HK-2 (cell line): Measurements from ENCODE around the gene TMEM184A.

Experiments used
- DNase-seq: peaks from one replicate; pipeline ENCODE4 v3.0.0-alpha.2; 2018; ENCODE audit not compliant: unreplicated experiment

TMEM184A gene

DNA sequence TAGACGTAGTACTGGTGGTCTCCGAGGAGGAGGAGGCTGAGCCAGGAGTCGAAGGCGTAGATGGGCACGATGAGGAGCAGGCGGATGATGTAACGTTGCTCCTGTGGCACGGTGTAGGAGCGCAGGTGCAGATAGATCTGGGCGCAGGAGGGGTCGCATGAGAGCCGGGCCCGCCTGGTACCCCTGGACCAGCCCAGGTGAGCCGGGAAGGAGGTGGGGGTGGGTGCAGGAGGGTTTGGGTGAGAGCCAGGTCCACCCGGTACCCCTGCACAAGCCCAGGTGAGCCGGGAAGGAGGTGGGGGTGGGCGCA, 5.2 kb downstream of the TMEM184A start:
- DNase-seq, result no peak

DNA sequence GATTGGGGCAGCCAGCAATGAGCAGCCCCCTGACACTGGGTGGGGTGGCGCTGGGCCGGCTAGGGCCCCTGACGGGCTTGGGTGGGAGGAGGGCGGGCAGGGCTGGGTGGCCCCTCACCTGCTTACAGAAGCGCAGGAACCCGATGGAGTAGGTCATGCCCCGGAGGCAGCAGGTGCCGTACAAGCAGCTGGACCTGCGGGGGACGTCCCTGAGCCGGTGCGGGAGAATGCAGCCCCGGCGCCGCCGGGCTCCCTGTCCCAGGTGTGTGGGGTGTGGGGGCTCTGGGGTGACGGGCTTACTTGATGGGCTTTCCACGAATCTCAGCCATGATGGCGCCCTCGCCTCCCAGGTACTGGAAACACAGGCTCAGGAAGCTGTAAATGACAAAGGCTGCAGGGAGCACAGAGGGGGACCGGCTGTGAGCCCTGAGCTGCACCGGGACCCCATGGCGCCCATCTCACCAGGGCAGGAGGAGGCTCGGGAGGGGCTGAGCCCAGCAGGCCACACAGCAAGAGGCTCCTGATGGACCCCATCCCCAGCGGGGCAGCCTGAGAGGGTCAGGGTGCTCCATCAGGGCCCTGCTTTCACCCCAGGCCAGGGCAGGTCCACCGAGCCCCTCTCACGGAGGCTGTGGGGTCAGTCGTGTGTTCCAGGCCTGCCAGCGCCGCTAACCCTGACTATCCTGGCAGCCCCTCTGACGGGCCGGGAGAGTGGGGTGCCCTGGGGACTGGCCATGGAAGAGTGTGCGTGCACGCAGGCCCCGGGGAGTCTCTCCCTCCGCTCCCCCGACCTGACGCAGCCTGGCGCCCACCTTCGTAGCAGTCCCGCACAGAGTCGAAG, 5.8 kb downstream of the TMEM184A start:
- no peak for DNase-seq

DNA sequence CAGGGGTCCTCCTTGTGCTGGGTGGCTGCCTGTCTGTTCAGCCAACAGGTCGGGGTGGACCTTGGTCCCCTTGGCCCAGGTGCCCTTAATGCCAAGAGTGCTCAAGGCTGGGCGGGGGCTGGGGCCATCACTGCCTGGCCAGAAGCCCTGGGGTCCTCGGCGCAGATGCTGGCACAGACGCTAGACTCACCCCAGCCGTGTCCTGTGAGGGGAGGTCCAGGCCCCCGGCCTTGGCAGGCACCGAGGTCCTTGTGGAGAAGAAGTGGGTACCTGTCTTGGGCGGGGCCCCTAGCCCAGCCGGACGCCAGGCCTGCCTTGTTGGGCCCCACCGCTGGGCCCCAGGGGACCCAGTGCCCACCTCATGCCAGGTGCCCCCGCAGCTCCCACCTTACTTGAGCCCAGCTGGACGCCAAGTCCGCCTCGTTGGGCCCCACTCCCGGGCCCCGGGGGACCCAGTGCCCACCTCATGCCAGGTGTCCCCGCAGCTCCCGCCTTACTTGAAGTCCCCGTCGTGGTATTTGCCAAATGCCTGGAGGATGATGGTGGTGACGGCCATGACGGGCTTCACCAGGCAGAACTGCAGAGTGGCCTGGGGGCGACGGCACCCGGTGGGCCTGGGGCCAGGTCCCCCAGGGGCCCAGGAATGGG, 6.5 kb downstream of the TMEM184A start:
- DNase-seq, result no peak

DNA sequence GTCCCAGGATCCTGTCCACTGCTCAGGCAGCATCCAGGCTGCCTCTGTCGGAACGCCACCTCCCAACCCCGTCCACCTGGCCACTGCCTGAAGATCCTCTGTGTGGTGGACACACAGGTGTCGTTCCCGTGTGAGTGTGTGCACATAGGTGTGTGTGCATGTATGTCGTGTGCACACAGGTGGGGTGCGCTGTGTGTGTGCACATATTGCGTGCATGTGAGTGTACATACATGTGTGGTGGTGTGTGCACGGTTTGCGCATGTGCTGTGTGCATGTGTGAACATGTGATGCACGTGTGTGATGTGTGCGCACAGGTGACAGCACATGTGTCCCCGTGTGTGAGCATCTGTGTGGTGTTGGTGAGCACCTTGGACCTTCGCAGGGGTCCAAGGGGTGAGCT, 7.1 kb downstream of the TMEM184A start:
- no peak for DNase-seq

DNA sequence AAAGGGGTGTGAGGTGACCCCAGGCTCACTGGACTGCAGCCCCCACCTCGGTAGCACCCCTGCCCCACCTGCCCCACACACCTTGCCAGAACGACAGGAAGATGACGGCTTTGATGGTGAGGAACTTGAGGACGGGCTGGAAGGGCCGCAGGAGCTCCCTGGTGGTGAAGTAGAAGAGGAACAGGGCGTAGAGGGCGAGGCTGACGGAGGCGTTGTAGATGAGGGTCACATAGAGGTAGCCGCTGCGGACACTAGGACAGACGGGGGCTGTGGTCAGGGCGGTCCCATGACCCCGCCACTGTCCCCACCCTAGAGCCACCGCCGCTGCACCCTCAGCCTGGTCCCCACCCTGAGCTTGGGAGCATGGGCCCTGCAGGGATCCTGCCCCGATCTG, 7.6 kb downstream of the TMEM184A start:
- DNase-seq, result no peak

DNA sequence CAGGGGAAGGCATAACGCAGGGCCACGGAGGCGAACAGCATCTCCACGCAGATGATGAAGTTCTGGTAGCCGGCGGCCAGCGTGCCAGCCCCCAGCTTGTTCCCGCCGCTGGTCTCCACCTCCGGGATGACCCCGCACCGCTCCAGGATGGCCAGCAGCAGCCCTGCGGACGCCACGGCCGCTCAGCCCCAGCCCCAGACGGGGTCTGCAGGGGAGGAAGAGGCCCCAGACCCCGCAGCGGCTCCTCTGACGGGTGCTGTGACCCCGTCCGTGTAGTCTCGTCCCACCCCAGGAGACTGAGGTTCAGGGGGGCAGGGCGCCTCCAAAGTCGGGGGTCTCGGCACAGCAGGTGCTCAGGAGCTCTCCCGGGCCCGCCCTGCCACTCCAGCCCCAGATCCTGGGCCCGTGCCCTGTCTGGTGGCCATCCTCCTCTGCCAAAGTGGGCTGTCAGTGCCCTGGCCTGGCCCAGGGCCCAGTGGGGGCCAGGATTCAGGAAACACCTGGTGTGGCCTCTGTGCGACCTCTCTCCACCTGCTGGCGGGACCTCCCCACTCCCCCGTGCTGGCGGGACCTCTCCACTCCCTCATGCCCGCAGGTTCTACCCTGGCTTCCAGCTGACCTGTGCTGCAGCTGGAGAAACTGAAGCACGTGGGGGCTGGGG, 8.1 kb downstream of the TMEM184A start:
- no peak for DNase-seq

DNA sequence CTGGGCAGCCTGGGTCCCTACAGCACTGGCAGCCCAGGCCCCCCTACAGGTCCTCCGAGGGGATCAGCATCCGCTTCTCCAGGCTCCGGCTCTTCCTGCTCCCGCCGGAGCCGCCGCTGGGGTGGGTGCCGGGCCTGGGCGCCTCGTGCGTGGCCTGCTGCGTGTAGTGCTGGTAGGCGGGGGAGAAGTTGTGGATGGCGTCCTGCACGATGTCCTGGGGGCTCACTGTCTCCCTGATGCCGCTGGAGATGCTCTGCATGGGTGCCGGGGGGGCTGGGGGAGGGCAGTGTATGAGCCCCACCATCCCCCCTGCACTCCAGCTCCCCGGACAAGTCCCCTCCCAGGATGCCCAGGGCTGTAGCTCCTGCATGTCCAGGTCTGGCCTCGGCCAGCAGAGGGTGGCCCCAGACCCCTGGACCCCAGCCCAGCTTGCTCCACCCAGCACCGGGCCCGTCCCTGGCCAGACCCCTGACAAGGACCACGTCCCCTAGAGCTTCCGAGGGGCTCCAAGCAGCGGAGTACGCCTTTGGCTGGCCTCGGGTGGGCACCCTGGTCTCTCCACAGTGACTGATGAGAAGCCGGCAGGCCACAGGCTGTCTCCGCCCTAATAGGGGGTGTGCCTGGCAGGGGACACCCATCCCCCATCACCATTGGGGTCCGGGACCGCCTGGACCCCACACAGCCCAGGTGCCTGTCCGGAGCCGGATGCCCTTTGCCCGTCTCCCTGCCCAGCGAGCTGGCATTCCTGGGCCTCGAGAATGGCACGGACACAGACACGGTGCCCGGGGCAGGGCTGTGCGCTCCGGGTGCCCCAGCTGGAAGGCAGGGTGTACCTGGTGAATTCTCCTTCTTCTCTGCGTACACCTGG, 8.9 kb downstream of the TMEM184A start:
- no peak for DNase-seq

DNA sequence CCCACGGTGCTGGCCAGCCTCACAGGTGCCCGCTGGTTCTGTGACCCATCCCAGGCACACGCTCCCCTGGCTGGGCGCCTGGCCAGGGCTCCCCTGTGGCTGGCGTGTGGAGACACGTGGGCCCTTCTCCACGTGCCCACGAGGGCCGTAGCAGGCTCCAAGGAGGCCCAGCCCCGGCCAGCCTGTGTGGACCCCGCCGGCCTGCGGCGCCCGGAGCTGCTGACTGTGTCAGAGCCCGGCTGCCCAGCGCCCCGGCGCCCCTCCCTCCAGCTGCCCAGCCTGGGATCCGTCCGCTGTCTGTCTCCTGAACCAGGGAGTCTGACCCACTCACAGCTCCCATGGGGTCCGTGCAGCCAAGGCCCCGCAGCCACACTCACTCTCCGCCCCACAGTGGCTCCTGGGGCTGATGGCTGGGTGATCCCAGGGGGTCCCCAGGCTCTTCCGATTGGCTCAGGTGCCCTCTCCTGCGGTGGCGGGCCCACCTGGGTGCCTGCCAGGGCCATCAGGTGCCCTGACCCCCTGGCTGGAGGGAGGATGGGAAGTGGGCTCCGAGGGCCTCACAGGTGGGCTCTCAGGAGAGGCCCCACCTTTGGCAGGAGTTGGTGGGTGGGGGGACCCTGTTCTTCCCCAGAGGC, 9.6 kb downstream of the TMEM184A start:
- DNase-seq, result no peak

DNA sequence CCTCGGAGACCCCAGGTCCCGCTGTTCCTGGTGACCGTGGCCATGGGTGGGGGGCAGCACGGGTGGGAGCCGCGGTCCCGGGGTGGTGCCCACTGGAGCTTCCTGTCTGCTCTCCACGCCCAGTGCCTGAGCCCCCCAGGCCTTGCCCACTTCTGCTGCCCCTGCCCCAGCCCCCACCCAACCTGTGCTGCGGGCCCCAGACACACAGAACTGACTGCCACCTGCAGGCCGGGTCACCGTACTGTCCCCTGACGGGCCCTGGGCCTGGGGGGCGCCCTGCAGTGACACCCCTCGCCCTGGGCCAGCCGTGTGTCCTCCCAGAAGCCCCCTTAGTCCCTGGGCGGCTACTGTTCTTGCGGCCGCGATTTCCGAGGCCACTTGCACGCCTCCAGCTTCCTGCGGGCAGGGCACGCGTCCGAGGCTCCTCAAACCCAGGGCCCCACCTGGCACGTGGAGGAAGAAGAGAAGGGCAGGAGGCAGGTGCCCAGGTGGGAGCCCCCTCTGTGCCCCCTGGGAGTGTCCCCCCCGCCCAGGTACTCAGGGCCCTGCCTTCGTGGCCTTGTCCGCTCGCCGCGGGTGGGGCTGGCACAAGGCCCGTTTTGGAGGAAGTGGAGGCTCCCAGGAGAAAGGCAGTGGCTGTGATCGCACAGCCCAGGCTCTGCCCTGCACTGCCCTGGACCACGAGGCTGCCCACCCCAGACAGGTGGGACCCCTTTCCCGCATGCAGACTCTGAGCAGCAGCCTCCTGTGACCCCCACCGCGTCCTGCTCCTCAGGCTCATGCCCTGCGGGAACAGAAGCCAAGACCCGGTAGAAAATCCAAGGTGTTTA, 10.4 kb downstream of the TMEM184A start:
- no peak for DNase-seq

DNA sequence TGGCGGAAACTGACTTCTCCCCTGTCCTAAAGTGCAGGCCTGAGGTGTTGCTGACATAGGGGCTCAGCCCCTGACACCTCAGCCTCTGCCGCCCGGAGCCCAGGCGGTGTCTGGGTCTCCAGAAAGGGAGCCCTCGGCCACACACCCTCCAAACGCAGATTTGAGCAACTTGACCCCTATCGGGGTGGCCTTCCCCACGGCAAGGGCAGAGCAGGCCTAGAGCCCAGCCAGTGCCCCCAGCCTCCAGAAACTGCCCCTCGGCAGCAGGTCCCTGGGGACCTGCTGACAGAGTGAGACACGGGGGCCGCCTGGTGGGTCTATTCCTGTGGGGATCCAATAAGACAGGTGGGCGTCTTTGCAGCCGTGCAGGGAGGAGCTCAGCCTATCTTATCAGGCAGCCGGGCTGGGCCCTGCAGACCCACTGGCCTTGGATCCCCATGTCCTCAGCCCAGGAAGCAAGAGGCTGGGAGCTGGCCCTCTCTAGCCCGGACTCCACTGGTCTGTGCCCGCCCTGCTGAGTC, 11.0 kb downstream of the TMEM184A start:
- no peak for DNase-seq

DNA sequence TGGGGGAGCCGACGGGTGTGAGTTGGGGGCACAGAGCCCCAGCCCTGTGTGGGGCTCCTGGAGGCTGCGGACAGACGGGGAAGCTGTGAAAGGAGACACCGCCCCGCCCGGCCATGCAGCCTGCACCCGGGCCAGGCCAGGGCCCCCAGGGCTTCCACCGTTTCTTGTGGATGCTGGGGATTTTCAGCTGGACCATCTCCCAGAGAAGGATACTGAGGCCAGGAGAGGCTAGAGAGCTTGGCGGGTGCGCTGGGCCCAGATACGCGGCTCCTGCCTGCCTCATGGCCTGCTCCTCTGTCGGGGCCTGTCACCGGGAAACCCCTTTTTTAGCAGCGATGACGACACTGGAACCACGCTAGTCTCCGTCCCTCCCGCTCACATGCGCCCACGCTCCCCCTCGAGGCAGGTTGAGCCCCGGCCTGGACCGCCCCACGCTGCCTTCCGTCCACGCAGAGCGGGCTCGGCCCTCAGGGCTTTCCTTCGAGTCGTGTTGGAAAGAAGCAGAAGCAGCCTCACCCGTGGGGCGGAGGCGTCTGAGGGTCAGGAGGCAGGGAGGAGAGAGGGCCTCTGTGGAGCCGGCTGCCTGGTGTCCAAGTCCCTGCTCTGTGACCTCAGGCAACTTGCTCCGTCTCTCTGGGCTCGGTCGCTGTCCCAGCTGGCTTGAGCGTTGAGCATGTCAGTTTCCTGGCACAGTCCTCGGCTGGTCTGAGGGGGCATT, 11.7 kb downstream of the TMEM184A start:
- no peak for DNase-seq

DNA sequence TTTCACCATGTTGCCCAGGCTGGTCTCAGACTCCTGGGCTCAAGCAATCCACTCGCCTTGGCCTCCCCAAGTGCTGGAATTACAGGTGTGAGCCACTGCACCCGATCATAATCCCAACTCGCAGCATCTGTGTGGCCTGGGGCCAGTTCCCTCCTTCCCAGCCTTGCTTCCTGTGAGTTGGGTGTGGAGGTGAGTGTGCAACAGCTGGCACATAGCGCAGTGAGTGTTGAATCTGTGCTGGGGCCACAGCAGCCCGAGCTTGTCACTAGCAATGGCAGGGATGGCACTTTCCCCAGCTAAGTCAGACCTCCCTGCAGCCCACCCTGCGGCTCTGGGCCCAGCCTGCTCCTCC, 12.2 kb downstream of the TMEM184A start:
- DNase-seq, result no peak

DNA sequence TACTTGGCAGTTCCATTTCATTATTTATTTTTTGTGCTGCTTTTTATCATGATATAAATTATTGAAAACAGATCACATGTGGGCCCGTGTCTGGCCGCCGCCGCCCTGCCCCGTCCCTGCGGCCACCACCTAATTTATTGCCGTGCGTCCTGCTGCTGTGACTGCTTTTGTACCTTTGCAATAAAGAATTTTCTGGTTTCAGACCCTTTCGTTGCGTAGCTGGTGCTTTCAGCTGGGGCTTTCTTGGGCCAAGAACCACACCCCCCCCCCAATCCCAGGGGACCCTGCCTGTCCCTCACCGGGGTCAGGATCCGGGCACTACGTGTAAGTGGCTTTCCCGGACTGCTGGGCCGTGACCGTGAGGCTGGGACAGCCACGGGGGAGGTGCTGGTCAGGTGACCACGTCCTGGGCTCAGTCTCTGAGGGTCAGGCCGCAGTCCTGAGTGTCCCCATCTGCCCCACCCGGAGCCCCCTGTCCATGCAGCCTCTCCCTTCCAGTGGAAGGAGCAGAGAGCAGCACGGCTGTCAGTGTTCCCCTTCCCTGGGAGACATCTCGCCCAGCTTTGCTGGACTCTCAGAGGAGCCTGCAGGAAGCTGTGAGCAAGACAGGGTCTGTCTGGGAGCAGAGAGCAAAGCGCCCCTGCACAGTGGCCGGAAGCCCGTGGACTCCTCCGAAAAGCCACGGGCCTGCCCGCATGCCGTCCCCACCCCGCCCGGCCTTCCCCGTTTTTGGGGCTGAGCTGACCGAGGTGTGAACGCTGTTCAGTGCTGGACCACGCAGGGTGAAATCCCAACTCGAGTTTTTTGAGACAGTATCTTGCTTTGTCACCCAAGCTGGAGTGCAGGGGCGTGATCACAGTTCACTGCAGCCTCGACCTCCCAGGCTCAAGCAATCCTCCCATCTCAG, 12.9 kb downstream of the TMEM184A start:
- no peak for DNase-seq

DNA sequence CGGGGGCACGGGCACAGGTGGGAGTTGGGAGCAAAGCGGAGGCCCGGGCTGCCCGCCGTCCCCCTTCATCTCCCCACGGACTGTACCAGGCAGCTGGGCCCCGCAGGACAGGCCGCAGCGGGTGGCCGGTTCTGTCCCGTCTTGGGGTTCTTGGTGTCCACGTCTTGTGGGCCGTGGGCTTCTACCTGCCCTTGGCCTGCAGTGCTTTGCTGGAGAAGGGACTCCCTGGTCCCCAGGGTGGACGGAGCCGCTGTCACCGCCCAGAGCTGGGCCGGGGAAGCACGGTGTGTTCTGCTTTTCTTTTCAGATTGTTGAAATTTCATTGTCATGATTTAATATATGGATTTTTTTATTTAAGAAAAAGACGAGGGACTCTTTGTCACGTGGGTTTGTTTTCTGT, 13.7 kb downstream of the TMEM184A start:
- no peak for DNase-seq

DNA sequence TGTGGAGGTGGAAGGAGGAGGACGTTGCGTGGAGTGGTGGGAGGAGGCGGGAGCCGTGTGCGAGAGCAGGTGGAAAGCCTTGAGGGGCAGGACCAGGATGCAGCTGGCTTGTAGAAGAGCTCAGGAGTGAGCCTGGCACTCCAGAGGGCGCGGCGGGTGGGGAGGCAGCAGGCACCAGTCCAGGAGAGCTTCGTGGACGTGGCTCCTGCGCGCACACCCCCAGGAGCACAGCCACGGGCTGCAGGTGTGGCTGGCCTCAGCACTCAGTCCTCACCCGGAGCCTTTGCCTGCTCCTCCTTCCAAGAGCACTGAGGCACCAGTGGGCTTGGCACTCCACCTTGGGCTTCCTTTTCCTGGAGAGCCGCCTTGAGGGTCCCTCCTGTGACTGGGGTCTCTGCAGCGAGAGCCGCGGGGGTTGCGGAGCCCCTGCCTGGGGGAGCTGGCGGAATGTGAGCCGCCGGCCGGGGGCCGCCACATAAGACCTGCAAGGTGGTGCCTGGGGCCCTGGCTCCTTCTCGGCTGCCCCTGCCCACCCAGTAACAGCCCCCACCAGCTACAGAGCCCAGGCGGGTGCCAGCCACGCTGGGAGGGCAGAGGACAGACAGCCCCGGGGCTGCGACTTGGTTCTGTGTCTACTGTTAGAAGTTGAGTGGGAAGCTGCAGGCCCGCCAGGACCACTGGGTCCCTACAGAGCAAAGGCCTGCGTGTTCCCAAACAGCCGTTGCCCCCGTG, 14.4 kb downstream of the TMEM184A start:
- DNase-seq, result no peak

DNA sequence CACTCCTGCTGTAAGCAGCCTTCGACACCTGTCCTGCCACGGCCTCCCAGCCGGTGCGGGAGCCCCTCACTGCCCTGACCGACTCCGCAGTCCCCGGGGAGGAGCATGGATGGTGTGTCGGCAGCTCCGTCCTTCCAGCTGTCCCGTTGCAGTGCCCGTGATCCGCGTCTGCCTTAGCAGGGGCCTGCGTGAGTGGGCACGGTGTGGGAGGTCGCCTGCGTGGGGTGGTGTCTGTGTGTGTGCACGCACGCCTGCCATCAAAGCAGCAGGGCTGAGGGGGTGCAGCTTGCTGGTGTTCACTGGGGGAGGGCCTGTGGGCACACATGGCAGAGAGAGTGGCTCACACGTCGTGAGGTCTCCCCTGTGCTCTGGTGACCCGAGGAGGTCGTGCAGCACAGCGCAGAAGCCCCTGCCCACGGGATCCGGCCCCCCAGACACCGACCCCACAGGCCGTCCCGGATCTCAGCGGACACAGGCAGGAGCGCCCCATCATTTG, 15.2 kb downstream of the TMEM184A start:
- DNase-seq, result no peak

DNA sequence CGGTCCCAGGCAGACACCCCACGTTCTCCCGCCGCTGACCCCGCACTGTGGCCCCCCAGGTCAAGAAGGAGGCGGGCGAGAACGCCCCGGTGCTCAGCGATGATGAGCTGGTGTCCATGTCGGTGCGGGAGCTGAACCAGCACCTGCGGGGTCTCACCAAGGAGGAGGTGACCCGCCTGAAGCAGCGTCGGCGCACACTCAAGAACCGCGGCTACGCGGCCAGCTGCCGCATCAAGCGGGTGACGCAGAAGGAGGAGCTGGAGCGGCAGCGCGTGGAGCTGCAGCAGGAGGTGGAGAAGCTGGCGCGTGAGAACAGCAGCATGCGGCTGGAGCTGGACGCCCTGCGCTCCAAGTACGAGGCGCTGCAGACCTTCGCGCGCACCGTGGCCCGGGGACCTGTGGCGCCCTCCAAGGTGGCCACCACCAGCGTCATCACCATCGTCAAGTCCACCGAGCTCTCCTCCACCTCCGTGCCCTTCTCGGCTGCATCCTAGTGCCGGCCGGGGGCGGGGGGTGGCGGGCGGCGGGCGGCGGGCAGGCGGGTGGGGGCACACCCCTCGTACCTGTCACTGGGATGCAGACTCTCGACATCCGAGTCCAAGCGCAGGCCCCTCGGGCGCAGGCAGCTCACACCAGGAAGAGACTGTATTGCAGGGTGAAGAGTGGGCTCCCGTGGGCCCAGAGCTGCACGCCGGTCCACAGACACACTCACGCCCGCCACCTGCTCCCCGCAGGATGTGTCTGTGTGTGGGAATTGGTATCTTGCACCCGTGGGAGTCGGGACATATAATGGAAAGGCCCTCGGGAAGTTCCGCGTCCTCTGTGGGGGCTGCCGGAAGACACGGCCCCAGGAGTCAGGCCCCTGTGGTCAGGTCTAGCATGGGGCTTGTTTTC, 15.9 kb downstream of the TMEM184A start:
- DNase-seq, result no peak
